ENCODE data around the gene C2orf49.

C2orf49 gene

GRCh38 chr2:105377871-105378270 is 40.5 kb downstream of the C2orf49 start:
- no peak overlapping the region for H3K4me2 ChIP-seq (ENCODE audit: low read length)
- no peaks in the 10 kb centered on the region for H3K9me3 ChIP-seq (ENCODE audit: insufficient read depth, low read length)
- H3K27me3 ChIP-seq (ENCODE audit: low read depth, low read length) = peaks cover 5% of the 10 kb centered on the region; the same call in 1 of the 2 replicates
- no peak overlapping the region for H2AFZ ChIP-seq (ENCODE audit: low read depth, low read length)
- no peaks in the 10 kb centered on the region for H3K79me2 ChIP-seq (ENCODE audit: low read length)
- TF ChIP-seq CTCF (IDR thresholded peaks at IDR 0.05; ENCODE audit: low read depth, low read length) (peak; percentile 26), EZH2phosphoT487 (IDR thresholded peaks at IDR 0.05; ENCODE audit: low read depth) (no peak)
- H3K27ac ChIP-seq (ENCODE audit: low read length) = no peak overlapping the region
- H3K4me3 ChIP-seq (ENCODE audit: low read length) = no peak overlapping the region
- H3K36me3 ChIP-seq (replicated peaks; ENCODE audit: low read depth, low read length) = no peaks in the 10 kb centered on the region
- H4K20me1 ChIP-seq (ENCODE audit: insufficient read depth, low read length) = no peaks in the 10 kb centered on the region
- no peak overlapping the region for H3K9ac ChIP-seq (ENCODE audit: low read length)
- H3K4me1 ChIP-seq (ENCODE audit: low read length) = peaks cover 8% of the 10 kb centered on the region

- Histone ChIP-seq H3K27ac (ENCODE audit: low read length) (no peak overlapping the region), H3K79me2 (ENCODE audit: low read length) (no peaks in the 10 kb centered on the region), H3K36me3 (replicated peaks; ENCODE audit: low read depth, low read length) (no peaks in the 10 kb centered on the region), H3K9ac (ENCODE audit: low read length) (no peak overlapping the region), H3K4me2 (ENCODE audit: low read length) (no peak overlapping the region), H3K4me3 (ENCODE audit: low read length) (no peak overlapping the region), H3K27me3 (ENCODE audit: low read depth, low read length) (peaks cover 5% of the 10 kb centered on the region; the same call in 1 of the 2 replicates), H2AFZ (ENCODE audit: low read depth, low read length) (no peak overlapping the region), H3K9me3 (ENCODE audit: insufficient read depth, low read length) (no peaks in the 10 kb centered on the region), H3K4me1 (ENCODE audit: low read length) (peaks cover 8% of the 10 kb centered on the region), H4K20me1 (ENCODE audit: insufficient read depth, low read length) (no peaks in the 10 kb centered on the region)
- TF ChIP-seq CTCF (IDR thresholded peaks at IDR 0.05; ENCODE audit: low read depth, low read length) (no peak), EZH2phosphoT487 (IDR thresholded peaks at IDR 0.05; ENCODE audit: low read depth) (no peak)
Measured at GRCh38 chr2:105378276-105378840, 41.0 kb downstream of the C2orf49 start.

- Histone ChIP-seq H3K27ac (ENCODE audit: low read length) (no peak overlapping the region), H3K36me3 (replicated peaks; ENCODE audit: low read depth, low read length) (no peaks in the 10 kb centered on the region), H4K20me1 (ENCODE audit: insufficient read depth, low read length) (no peaks in the 10 kb centered on the region), H3K4me3 (ENCODE audit: low read length) (no peak overlapping the region), H3K9ac (ENCODE audit: low read length) (no peak overlapping the region), H3K27me3 (ENCODE audit: low read depth, low read length) (peaks cover 5% of the 10 kb centered on the region; the same call in 1 of the 2 replicates), H2AFZ (ENCODE audit: low read depth, low read length) (no peak overlapping the region), H3K4me1 (ENCODE audit: low read length) (peaks cover 8% of the 10 kb centered on the region), H3K79me2 (ENCODE audit: low read length) (no peaks in the 10 kb centered on the region), H3K9me3 (ENCODE audit: insufficient read depth, low read length) (no peaks in the 10 kb centered on the region), H3K4me2 (ENCODE audit: low read length) (no peak overlapping the region)
- TF ChIP-seq EZH2phosphoT487 (IDR thresholded peaks at IDR 0.05; ENCODE audit: low read depth) = no peak
- no peak for TF ChIP-seq CTCF (IDR thresholded peaks at IDR 0.05; ENCODE audit: low read depth, low read length)
Measured at GRCh38 chr2:105378921-105379383, 41.6 kb downstream of the C2orf49 start.

- Histone ChIP-seq H3K4me1 (ENCODE audit: low read length) (peaks cover 8% of the 10 kb centered on the region), H3K27ac (ENCODE audit: low read length) (no peak overlapping the region), H3K9me3 (ENCODE audit: insufficient read depth, low read length) (no peaks in the 10 kb centered on the region), H3K36me3 (replicated peaks; ENCODE audit: low read depth, low read length) (no peaks in the 10 kb centered on the region), H2AFZ (ENCODE audit: low read depth, low read length) (no peak overlapping the region), H3K79me2 (ENCODE audit: low read length) (no peaks in the 10 kb centered on the region), H3K9ac (ENCODE audit: low read length) (no peak overlapping the region), H3K4me3 (ENCODE audit: low read length) (no peak overlapping the region), H3K4me2 (ENCODE audit: low read length) (no peak overlapping the region), H3K27me3 (ENCODE audit: low read depth, low read length) (peaks cover 5% of the 10 kb centered on the region; the same call in 1 of the 2 replicates), H4K20me1 (ENCODE audit: insufficient read depth, low read length) (no peaks in the 10 kb centered on the region)
- no peak for TF ChIP-seq CTCF (IDR thresholded peaks at IDR 0.05; ENCODE audit: low read depth, low read length)
- no peak for TF ChIP-seq EZH2phosphoT487 (IDR thresholded peaks at IDR 0.05; ENCODE audit: low read depth)
Measured at GRCh38 chr2:105379741-105380186, 42.4 kb downstream of the C2orf49 start.
